OCI-LY7 (cell line): ENCODE results near the gene ZDHHC11B.
"Not testable (repeated sequence)": the region's sequence is repeated elsewhere in the genome, so short reads cannot be mapped to it uniquely, and the experiment has no call there.

ENCODE experiments used
- CTCF ChIP-seq: fragments of 200-600 bp; sonication (generic); conservative IDR thresholded peaks from 2 replicates; pipeline ENCODE4 v1.5.1; 2014; ENCODE audit warnings: mild to moderate bottlenecking, antibody characterized with exemption, low read length, moderate library complexity, mixed read lengths
- EZH2phosphoT487 ChIP-seq: fragments of 200-600 bp; sonication (generic); IDR thresholded peaks from 2 replicates; pipeline ENCODE4 v1.6.1; 2018; ENCODE audit warnings: low read depth, borderline replicate concordance, mild to moderate bottlenecking, mixed run types, antibody characterized with exemption, low read length, moderate library complexity, mixed read lengths

DNA sequence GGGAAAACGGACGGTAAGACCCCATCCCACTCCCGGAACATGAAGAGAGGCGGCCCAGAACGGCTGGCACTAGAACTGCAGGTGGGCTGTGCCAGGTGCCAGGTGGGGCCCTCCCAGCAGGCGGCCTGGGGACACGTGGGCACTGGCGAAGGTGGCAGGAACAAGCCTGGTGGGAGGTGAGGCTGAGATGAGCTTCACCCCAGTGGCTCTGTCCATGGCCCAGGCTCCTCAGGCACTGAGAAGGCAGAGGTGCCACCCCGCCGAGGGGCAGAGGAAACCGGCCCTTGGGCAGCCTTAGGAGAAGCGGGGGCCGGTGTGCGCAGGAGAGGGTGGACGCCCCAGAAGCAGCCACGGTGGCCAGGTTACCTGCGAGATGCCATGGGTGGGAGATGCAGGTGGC is 4.0 kb downstream of the ZDHHC11B start:
- not testable (repeated sequence) for TF ChIP-seq CTCF, EZH2phosphoT487
